ENCODE measurements around the gene DSCAML1.

DSCAML1 gene

DNA sequence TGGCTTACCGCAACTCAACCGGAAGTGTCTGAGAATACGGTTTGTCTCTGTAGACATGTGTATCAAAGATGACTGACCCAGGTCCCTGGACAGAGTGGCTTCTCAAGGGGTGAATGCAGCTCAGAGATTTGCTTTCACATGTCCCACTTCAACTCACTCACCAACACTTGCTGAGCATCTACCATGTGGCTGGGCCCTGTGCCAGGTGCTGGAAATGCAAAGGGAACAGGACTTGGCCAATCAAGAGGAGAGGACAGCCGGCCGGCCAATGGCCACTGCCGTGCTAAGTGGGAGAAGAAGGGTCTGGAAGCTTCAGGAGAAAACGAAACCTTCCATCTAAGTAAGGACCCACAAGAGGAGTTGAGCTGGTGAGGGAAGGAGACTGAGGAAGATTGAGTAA, 318.1 kb downstream of the DSCAML1 start:
- H4K91ac ChIP-seq (ENCODE audit: low read depth, low read length): no peak overlapping the region
- H3K27ac ChIP-seq (ENCODE audit: low read depth, low read length): no peak overlapping the region
- H3K79me2 ChIP-seq (ENCODE audit: control insufficient read depth, insufficient read depth, low read length, poor library complexity): no peaks in the 10 kb centered on the region
- H3K14ac ChIP-seq (ENCODE audit: low read length): no peak overlapping the region
- no peak overlapping the region for H2BK120ac ChIP-seq (ENCODE audit: insufficient read depth, low read length, poor library complexity)
- H2AFZ ChIP-seq (ENCODE audit: insufficient read depth, low read length, poor library complexity): no peak overlapping the region
- H3K9ac ChIP-seq (ENCODE audit: low read length): no peak overlapping the region
- DNase-seq: no peak
- no peak overlapping the region for H3K23ac ChIP-seq (ENCODE audit: low read length)
- H3K79me1 ChIP-seq (ENCODE audit: low read length): no peaks in the 10 kb centered on the region
- H3K27me3 ChIP-seq (ENCODE audit: insufficient read depth, low read length): no peaks in the 10 kb centered on the region
- no peaks in the 10 kb centered on the region for H3K36me3 ChIP-seq (ENCODE audit: control insufficient read depth in 1 of 2, insufficient read depth in 2 of 2, low read length in 2 of 2)
- no peak overlapping the region for H3K18ac ChIP-seq (ENCODE audit: low read length)
- WGBS (ENCODE audit: extremely low coverage, insufficient coverage, insufficient read length): no CpG with 5 or more reads among the region's 7 CpGs
- H3K4me2 ChIP-seq (ENCODE audit: low read length): no peak overlapping the region
- H3K4me1 ChIP-seq (ENCODE audit: control insufficient read depth in 1 of 2, insufficient read depth in 2 of 2, low read length in 2 of 2): no peaks in the 10 kb centered on the region
- no peak overlapping the region for H4K12ac ChIP-seq (ENCODE audit: low read depth, low read length)
- H2BK12ac ChIP-seq (ENCODE audit: low read length): no peak overlapping the region
- H3K4ac ChIP-seq (ENCODE audit: low read depth, low read length): no peak overlapping the region
- H2BK5ac ChIP-seq (ENCODE audit: low read depth, low read length, poor library complexity): no peak overlapping the region
- H2AK5ac ChIP-seq (ENCODE audit: low read length): no peak overlapping the region
- no peak overlapping the region for H3K4me3 ChIP-seq (ENCODE audit: low read depth, low read length)
- H3K9me3 ChIP-seq (ENCODE audit: insufficient read depth, low read depth, low read length): no peaks in the 10 kb centered on the region
- H4K8ac ChIP-seq (ENCODE audit: low read depth, low read length): no peak overlapping the region

DNA sequence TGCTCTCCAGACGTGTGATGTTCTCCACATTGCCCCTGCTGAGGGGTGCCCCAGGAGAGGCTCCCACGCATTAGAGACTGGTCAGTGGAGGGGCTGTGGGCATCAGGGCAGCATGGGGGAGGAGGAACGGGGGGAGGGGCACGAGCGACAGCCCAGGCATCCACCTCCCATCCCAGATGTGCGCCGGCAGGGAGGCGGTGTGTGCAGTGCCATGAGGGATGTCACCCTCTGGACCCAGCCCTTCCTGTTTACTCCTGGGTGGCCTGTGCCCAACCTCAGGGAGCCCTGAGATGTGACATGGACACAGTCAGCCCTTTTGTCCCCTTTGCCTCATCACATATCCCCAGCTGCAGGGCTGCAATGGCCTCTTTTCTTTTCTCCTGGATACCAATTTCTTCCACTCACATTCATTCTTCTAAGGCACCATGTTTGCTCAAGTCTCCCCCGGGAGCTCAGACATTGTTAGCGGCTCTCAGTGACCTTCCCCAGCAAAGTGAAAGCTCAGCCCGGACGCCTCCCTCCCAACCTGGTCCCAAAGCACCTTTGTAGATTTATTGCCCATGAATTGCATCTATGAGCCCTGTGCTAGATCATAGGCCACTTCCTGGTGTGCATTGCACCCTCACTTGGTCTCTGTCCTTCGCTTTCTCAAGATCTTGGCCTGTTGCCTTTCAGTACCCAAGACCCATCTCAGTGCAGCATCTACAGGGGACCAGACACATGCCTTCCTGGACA, 318.7 kb downstream of the DSCAML1 start:
- Histone ChIP-seq H4K91ac (ENCODE audit: low read depth, low read length) (no peak overlapping the region), H3K27me3 (ENCODE audit: insufficient read depth, low read length) (no peaks in the 10 kb centered on the region), H4K12ac (ENCODE audit: low read depth, low read length) (no peak overlapping the region), H2BK120ac (ENCODE audit: insufficient read depth, low read length, poor library complexity) (no peak overlapping the region), H4K8ac (ENCODE audit: low read depth, low read length) (no peak overlapping the region), H2BK5ac (ENCODE audit: low read depth, low read length, poor library complexity) (no peak overlapping the region), H3K4me3 (ENCODE audit: low read depth, low read length) (peak overlapping the region; percentile 1), H3K4ac (ENCODE audit: low read depth, low read length) (no peak overlapping the region), H3K79me1 (ENCODE audit: low read length) (no peaks in the 10 kb centered on the region), H3K4me2 (ENCODE audit: low read length) (no peak overlapping the region), H3K9me3 (ENCODE audit: insufficient read depth, low read depth, low read length) (no peaks in the 10 kb centered on the region), H3K79me2 (ENCODE audit: control insufficient read depth, insufficient read depth, low read length, poor library complexity) (no peaks in the 10 kb centered on the region), H3K23ac (ENCODE audit: low read length) (no peak overlapping the region), H3K14ac (ENCODE audit: low read length) (no peak overlapping the region), H3K18ac (ENCODE audit: low read length) (no peak overlapping the region), H3K4me1 (ENCODE audit: control insufficient read depth in 1 of 2, insufficient read depth in 2 of 2, low read length in 2 of 2) (no peaks in the 10 kb centered on the region), H3K27ac (ENCODE audit: low read depth, low read length) (no peak overlapping the region), H3K9ac (ENCODE audit: low read length) (no peak overlapping the region), H2AFZ (ENCODE audit: insufficient read depth, low read length, poor library complexity) (no peak overlapping the region), H2BK12ac (ENCODE audit: low read length) (no peak overlapping the region), H2AK5ac (ENCODE audit: low read length) (no peak overlapping the region), H3K36me3 (ENCODE audit: control insufficient read depth in 1 of 2, insufficient read depth in 2 of 2, low read length in 2 of 2) (no peaks in the 10 kb centered on the region)
- DNase-seq: no peak
- WGBS (ENCODE audit: extremely low coverage, insufficient coverage, insufficient read length): no CpG with 5 or more reads among the region's 13 CpGs

DNA sequence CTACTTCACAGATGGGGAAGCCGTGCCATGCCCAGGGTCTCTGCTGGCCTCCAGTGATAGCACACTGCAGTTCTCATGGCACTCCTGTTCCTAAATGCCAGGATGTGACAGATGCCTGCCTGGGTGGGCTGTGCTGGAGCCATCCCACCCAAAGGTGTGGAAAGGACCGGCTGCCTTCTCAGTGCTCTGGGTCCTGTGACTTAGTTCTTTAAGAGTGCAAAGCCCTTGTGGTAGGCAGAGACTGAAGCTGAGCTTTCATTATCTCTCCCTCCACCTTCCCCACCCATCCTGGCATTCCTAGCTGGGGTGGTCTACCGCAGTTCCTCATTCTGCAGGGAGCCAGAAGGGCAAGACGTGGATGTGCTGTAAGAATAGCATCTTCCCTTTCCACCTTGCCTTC, 319.3 kb downstream of the DSCAML1 start:
- H4K91ac ChIP-seq (ENCODE audit: low read depth, low read length): no peak overlapping the region
- H3K9me3 ChIP-seq (ENCODE audit: insufficient read depth, low read depth, low read length): no peaks in the 10 kb centered on the region
- no peaks in the 10 kb centered on the region for H3K4me1 ChIP-seq (ENCODE audit: control insufficient read depth in 1 of 2, insufficient read depth in 2 of 2, low read length in 2 of 2)
- H3K79me1 ChIP-seq (ENCODE audit: low read length): no peaks in the 10 kb centered on the region
- H3K4me2 ChIP-seq (ENCODE audit: low read length): no peak overlapping the region
- no peak for DNase-seq
- H2AFZ ChIP-seq (ENCODE audit: insufficient read depth, low read length, poor library complexity): no peak overlapping the region
- no CpG with 5 or more reads among the region's 4 CpGs for WGBS (ENCODE audit: extremely low coverage, insufficient coverage, insufficient read length)
- no peak overlapping the region for H3K23ac ChIP-seq (ENCODE audit: low read length)
- H3K36me3 ChIP-seq (ENCODE audit: control insufficient read depth in 1 of 2, insufficient read depth in 2 of 2, low read length in 2 of 2): no peaks in the 10 kb centered on the region
- no peak overlapping the region for H3K4me3 ChIP-seq (ENCODE audit: low read depth, low read length)
- no peak overlapping the region for H2BK5ac ChIP-seq (ENCODE audit: low read depth, low read length, poor library complexity)
- no peak overlapping the region for H3K4ac ChIP-seq (ENCODE audit: low read depth, low read length)
- no peak overlapping the region for H2AK5ac ChIP-seq (ENCODE audit: low read length)
- H3K18ac ChIP-seq (ENCODE audit: low read length): no peak overlapping the region
- H2BK120ac ChIP-seq (ENCODE audit: insufficient read depth, low read length, poor library complexity): no peak overlapping the region
- H4K12ac ChIP-seq (ENCODE audit: low read depth, low read length): no peak overlapping the region
- H3K79me2 ChIP-seq (ENCODE audit: control insufficient read depth, insufficient read depth, low read length, poor library complexity): no peaks in the 10 kb centered on the region
- H2BK12ac ChIP-seq (ENCODE audit: low read length): no peak overlapping the region
- no peak overlapping the region for H3K14ac ChIP-seq (ENCODE audit: low read length)
- H4K8ac ChIP-seq (ENCODE audit: low read depth, low read length): no peak overlapping the region
- H3K27me3 ChIP-seq (ENCODE audit: insufficient read depth, low read length): no peaks in the 10 kb centered on the region
- H3K27ac ChIP-seq (ENCODE audit: low read depth, low read length): no peak overlapping the region
- H3K9ac ChIP-seq (ENCODE audit: low read length): no peak overlapping the region

DNA sequence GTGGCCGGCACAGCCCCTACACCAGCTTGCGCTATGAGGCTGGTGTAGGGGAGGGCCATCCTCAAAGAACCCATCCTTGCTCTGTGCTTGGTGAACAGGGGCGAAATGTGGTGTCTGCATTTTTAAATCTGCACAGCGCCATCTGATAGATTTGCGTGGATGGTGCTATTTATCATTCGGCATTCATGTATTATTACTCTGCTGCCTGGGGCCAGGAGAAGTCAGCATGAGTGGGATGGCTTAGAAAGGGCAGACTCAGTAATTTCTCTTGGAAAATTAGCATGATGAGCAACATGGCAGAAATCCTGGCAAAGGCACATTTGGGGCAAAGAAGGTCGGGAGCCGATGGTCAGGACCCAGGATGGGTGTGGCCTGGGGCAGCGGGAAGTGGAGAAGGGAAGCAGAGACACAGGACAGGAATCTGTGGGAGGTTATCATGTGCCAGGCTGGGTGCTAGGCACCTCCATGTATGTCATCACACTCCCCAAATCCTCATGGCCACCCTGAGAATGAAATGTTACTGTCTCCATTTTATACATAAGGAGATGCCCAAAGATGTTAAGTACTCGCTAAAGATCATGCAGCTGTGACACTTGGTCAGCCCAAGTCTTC, 320.4 kb downstream of the DSCAML1 start:
- no peak overlapping the region for H3K23ac ChIP-seq (ENCODE audit: low read length)
- peaks cover 3% of the 10 kb centered on the region for H3K9me3 ChIP-seq (ENCODE audit: insufficient read depth, low read depth, low read length)
- no peak overlapping the region for H4K8ac ChIP-seq (ENCODE audit: low read depth, low read length)
- no peaks in the 10 kb centered on the region for H3K4me1 ChIP-seq (ENCODE audit: control insufficient read depth in 1 of 2, insufficient read depth in 2 of 2, low read length in 2 of 2)
- H2BK5ac ChIP-seq (ENCODE audit: low read depth, low read length, poor library complexity): no peak overlapping the region
- no peaks in the 10 kb centered on the region for H3K79me1 ChIP-seq (ENCODE audit: low read length)
- no peak overlapping the region for H4K91ac ChIP-seq (ENCODE audit: low read depth, low read length)
- no CpG with 5 or more reads among the region's 10 CpGs for WGBS (ENCODE audit: extremely low coverage, insufficient coverage, insufficient read length)
- H3K18ac ChIP-seq (ENCODE audit: low read length): no peak overlapping the region
- DNase-seq: no peak
- no peak overlapping the region for H2BK120ac ChIP-seq (ENCODE audit: insufficient read depth, low read length, poor library complexity)
- H3K14ac ChIP-seq (ENCODE audit: low read length): no peak overlapping the region
- no peaks in the 10 kb centered on the region for H3K79me2 ChIP-seq (ENCODE audit: control insufficient read depth, insufficient read depth, low read length, poor library complexity)
- H3K4me2 ChIP-seq (ENCODE audit: low read length): no peak overlapping the region
- H4K12ac ChIP-seq (ENCODE audit: low read depth, low read length): no peak overlapping the region
- H2BK12ac ChIP-seq (ENCODE audit: low read length): no peak overlapping the region
- no peak overlapping the region for H3K4me3 ChIP-seq (ENCODE audit: low read depth, low read length)
- no peak overlapping the region for H2AFZ ChIP-seq (ENCODE audit: insufficient read depth, low read length, poor library complexity)
- H3K9ac ChIP-seq (ENCODE audit: low read length): no peak overlapping the region
- H2AK5ac ChIP-seq (ENCODE audit: low read length): no peak overlapping the region
- H3K27ac ChIP-seq (ENCODE audit: low read depth, low read length): no peak overlapping the region
- H3K27me3 ChIP-seq (ENCODE audit: insufficient read depth, low read length): no peaks in the 10 kb centered on the region
- no peak overlapping the region for H3K4ac ChIP-seq (ENCODE audit: low read depth, low read length)
- H3K36me3 ChIP-seq (ENCODE audit: control insufficient read depth in 1 of 2, insufficient read depth in 2 of 2, low read length in 2 of 2): no peaks in the 10 kb centered on the region
